ENCODE measurements around the gene SLC20A1.

Gene SLC20A1

DNA sequence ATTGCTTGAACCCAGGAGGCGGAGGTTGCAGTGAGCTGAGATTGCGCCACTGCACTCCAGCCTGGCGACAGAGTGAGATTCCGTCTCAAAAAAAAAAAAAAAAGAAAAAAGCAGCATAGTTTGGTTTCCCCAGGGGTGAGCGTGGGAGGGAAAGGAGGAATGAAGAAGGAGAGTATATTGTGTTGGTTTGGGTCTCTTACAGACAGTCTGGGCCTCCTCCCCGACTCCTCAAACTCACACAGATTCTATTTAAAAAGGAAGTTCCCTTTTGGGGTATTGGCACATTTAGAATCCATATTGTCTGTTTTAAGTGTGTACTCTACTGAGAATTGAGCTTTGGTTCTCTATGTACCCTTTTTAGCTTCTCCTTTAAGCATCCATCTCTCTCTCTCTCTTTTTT lies 27.4 kb upstream of the SLC20A1 start:
- no peak for TF ChIP-seq CTCF (conservative IDR thresholded peaks at IDR 0.05)
- no peak overlapping the region for H3K27ac ChIP-seq

GRCh38 chr2:112621790-112622527 lies 23.8 kb upstream of the SLC20A1 start:
- no peak overlapping the region for H3K27ac ChIP-seq
- TF ChIP-seq CTCF (conservative IDR thresholded peaks at IDR 0.05), result no peak

DNA sequence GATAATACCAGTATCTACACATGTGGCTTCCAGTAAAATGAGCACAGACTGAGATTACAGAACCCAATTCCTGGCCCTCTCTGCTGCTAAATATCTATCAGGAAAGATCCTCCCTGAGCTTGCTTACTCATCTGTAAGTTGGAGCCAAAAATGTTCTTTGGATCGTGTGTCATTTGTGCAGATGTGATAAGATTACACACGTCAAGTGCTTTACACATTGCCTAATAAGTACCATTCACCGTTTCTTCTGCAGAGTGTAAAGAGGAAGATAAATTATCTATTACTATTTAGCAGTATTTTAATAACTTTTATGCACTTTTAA lies 23.2 kb upstream of the SLC20A1 start:
- no peak for TF ChIP-seq CTCF (conservative IDR thresholded peaks at IDR 0.05)
- no peak overlapping the region for H3K27ac ChIP-seq

DNA sequence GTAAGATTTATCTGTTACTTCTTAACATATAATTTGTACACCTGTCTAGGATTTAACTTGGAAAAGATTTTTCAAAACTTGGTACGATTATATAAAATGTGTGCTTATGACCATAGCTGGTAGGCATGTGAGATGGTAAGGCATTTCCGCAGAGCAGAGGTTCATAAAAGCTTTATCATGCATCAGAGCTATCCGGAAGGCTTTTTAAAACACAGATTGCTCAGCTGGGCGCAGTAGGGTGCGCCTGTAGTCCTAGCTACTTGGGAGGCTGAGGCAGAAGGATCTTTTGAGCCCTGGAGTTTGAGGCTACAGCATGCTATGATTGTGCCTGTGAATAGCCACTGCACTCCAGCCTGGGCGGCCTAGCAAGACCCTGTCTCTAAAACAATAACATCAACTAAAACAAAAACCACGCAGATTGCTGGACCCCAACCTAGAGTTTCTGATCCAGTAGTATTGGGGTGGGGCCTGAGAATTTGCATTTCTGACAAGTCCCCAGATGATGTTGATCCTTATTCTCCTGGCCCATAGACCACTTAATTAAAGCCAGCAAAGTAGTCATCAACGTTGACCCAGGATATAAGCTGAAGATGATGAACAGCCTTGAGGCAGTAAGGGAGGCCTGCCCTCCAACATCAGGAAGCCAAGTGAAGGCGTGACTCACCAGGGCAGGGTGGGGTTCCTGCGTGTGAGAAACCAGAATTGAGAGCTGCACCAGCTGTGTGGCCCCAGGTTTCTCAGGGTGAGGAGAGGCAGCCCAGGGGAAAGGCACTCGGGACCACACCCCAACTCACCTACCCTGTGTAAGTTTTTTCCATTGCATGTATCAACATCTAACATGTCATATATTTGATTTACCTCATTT lies 21.6 kb upstream of the SLC20A1 start:
- no peak for TF ChIP-seq CTCF (conservative IDR thresholded peaks at IDR 0.05)
- H3K27ac ChIP-seq, result no peak overlapping the region

- H3K27ac ChIP-seq, result no peak overlapping the region
- TF ChIP-seq CTCF (conservative IDR thresholded peaks at IDR 0.05), result no peak
Observed at GRCh38 chr2:112625474-112626114, 20.1 kb upstream of the SLC20A1 start.

DNA sequence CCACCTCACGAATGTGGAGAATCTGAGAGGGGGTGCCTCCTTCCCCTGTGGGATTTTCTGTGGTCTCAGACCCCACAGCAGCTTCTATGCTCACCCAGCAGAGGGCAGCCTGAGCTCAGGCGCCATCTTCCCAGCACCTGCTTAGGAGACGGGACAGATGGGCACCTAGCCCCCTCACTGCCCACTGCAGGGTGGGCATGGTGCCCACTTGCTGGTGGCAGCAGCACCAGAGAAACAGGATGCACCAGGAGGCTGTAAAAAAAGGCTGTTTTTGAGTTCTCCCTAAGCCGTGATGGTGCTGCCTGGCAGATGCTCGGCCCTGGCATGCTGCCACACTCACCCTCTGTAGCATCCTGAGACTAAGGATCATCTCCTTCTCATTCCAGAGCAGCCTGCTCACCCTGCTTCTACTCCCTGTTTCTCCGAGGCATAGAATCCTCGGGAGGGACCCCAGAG lies 19.1 kb upstream of the SLC20A1 start:
- peak; percentile 94 for TF ChIP-seq CTCF (conservative IDR thresholded peaks at IDR 0.05)
- no peak overlapping the region for H3K27ac ChIP-seq

All from VCaP (cell line).